Body of pancreas (tissue), 4 donors: ENCODE data around the gene CDCA4. TPM values are rescaled to one million over a fixed set of nuclear protein-coding genes. Genes with fewer than 3 reads are reported as not detected.

Source experiments
- ATAC-seq: fragments of 150-250 bp; one replicate; pipeline ENCODE4 v1.9.1; 2016
- DNase-seq, 4 donors: peaks; one replicate each; pipeline ENCODE4 v3.0.0-alpha.2; 2019
- H3K27ac ChIP-seq, 4 donors: fragments of 200-600 bp; sonication (generic); 1 replicate in 3 of 4; 2 replicates in 1 of 4; pipeline versions ENCODE4 v1.5.1 to v1.6.1; 2016 to 2019; ENCODE audit warnings: mild to moderate bottlenecking in 1 of 4, mixed read lengths in 1 of 4, moderate library complexity in 1 of 4
- H3K27me3 ChIP-seq, 2 donors: fragments of 200-600 bp; sonication (generic); one replicate each; pipeline ENCODE4 v1.6.0; 2016; ENCODE audit warnings: mild to moderate bottlenecking in 1 of 2
- H3K36me3 ChIP-seq, 2 donors: fragments of 200-600 bp; sonication (generic); replicated peaks in 1 of 2; 2 replicates each; pipeline ENCODE4 v1.5.1; 2016; ENCODE audit warnings: low read depth in 2 of 2; ENCODE audit not compliant: insufficient read depth in 1 of 2
- H3K4me1 ChIP-seq: fragments of 200-600 bp; sonication (generic); one replicate; pipeline ENCODE4 v1.6.0; 2016
- H3K4me3 ChIP-seq, 2 donors: fragments of 200-600 bp; sonication (generic); 1 replicate in 1 of 2; 2 replicates in 1 of 2; pipeline ENCODE4 v1.5.1; 2016 to 2019
- H3K9me3 ChIP-seq, 3 donors: fragments of 200-600 bp; sonication (generic); 1 replicate in 2 of 3; 2 replicates in 1 of 3; pipeline ENCODE4 v1.5.1; 2016
- POLR2A ChIP-seq, 3 donors: fragments of 450-650 bp; IDR thresholded peaks; one replicate each; pipeline ENCODE4 v1.6.1; 2016; ENCODE audit warnings: antibody characterized with exemption in 3 of 3, mild to moderate bottlenecking in 2 of 3
- WGBS, 2 donors: methylation state at CpG; one replicate each; pipeline ENCODE4 v1.1.5; 2017; 5-methylcytosine and 5-hydroxymethylcytosine counted together
- intact Hi-C: fragments of 100-400 bp; cut with DNase I; formaldehyde crosslinking; loops from one replicate; pipeline ENCODE4 v1.15.1; 2023
- total RNA-seq, 2 donors: library from RNA; depleted of rRNA; stranded (reverse); fragments of >200 nt; gene quantifications; one replicate each; pipeline ENCODE4 v1.1.0, GENCODE V29; 2016
- TF ChIP-seq, protein P1 (sequence below), 7 experiments: fragments of 450-650 bp in 4 of 7; fragments of 200-600 bp in 3 of 7; sonication (generic) in 3 of 7; IDR thresholded peaks; one replicate each; pipeline ENCODE4 v1.5.1; 2016 to 2019; ENCODE audit warnings: antibody characterized with exemption in 7 of 7

Gene CDCA4
- total RNA-seq, 2 donors from 2014 or later, result 2.6 to 4.7 TPM

GRCh38 chr14:104998801-104999200 lies 22.1 kb downstream of the CDCA4 start:
- H3K27ac ChIP-seq, result no peak overlapping the region
- TF ChIP-seq POLR2A (IDR thresholded peaks at IDR 0.05), result no peak
- TF ChIP-seq, protein P1, sequence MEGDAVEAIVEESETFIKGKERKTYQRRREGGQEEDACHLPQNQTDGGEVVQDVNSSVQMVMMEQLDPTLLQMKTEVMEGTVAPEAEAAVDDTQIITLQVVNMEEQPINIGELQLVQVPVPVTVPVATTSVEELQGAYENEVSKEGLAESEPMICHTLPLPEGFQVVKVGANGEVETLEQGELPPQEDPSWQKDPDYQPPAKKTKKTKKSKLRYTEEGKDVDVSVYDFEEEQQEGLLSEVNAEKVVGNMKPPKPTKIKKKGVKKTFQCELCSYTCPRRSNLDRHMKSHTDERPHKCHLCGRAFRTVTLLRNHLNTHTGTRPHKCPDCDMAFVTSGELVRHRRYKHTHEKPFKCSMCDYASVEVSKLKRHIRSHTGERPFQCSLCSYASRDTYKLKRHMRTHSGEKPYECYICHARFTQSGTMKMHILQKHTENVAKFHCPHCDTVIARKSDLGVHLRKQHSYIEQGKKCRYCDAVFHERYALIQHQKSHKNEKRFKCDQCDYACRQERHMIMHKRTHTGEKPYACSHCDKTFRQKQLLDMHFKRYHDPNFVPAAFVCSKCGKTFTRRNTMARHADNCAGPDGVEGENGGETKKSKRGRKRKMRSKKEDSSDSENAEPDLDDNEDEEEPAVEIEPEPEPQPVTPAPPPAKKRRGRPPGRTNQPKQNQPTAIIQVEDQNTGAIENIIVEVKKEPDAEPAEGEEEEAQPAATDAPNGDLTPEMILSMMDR (IDR thresholded peaks at IDR 0.05), result no peak

DNA sequence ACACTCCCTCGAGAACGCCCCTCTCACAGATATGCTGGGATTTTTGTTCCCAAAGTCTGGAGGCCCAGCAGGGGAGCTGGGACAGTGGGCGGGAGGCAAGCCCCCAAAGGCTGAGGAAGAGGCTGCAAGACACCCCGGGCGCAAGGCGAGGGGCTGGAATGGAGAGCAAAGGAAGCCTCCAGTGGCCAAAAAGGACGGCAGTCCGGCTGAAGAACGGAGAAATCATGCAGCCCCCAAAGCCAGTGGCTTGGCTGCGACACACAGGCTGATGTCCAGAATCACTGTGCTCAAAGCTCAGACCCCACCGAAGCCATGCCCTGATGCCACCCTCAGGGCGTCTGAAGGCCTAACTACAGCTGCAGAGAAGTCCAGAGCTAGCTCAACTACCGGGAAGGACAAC lies 24.4 kb downstream of the CDCA4 start:
- TF ChIP-seq, protein P1 (IDR thresholded peaks at IDR 0.05), result no peak
- TF ChIP-seq POLR2A (IDR thresholded peaks at IDR 0.05), result no peak
- no peak overlapping the region for H3K27ac ChIP-seq
- WGBS, 2 donors, result 93 to 95% methylated on average over 9 to 13 of the region's 13 CpGs
- peaks cover 0 to 5% of the 10 kb centered on the region in 2 donors for H3K36me3 ChIP-seq
- intact Hi-C loops, result no loop called here
- ATAC-seq, result no peak
- H3K4me3 ChIP-seq, result no peak overlapping the region
- DNase-seq, result no peak
- H3K4me1 ChIP-seq, result no peaks in the 10 kb centered on the region
- no peaks in the 10 kb centered on the region for H3K27me3 ChIP-seq
- no peaks in the 10 kb centered on the region for H3K9me3 ChIP-seq

More at GRCh38 chr14:104998801-104999200, 22.1 kb downstream of the CDCA4 start:
- ATAC-seq (no peak), DNase-seq (no peak)
- intact Hi-C loops, result no loop called here
- no peak overlapping the region for H3K4me3 ChIP-seq
- peaks cover 0 to 5% of the 10 kb centered on the region in 2 donors for H3K36me3 ChIP-seq
- WGBS, 2 donors, result 92 to 100% methylated on average over 2 to 5 of the region's 5 CpGs
- no peaks in the 10 kb centered on the region for H3K9me3 ChIP-seq
- H3K27me3 ChIP-seq, result no peaks in the 10 kb centered on the region
- H3K4me1 ChIP-seq, result no peaks in the 10 kb centered on the region

DNA sequence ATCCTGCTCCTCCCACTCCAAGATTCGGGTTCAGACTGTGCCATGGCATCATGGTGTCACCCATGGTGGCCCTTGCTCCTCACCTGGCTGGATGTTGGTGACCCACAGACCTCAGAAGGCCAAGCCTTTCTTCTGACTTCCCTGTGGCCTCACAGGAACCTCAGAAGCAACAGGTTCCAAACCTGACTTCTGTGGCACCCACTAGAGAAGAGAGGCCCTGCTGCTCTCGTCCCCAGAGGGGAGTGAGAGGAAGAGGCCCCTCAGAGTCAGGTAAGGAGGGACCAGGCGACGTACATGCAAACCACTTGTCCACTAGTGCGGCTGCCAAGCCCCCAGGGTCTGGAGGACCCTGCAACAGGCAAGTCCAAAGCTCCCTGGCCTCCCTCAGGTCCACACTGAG lies 24.9 kb downstream of the CDCA4 start:
- no peaks in the 10 kb centered on the region for H3K27me3 ChIP-seq
- no peak overlapping the region for H3K4me3 ChIP-seq
- H3K9me3 ChIP-seq, result no peaks in the 10 kb centered on the region
- no peak for TF ChIP-seq POLR2A (IDR thresholded peaks at IDR 0.05)
- TF ChIP-seq, protein P1 (IDR thresholded peaks at IDR 0.05), result no peak
- DNase-seq, result no peak
- intact Hi-C loops, result no loop called here
- no peak for ATAC-seq
- no peak overlapping the region for H3K27ac ChIP-seq
- peaks cover 0 to 5% of the 10 kb centered on the region in 2 donors for H3K36me3 ChIP-seq
- 87 to 92% methylated on average over 5 of the region's 5 CpGs for WGBS, 2 donors
- H3K4me1 ChIP-seq, result no peaks in the 10 kb centered on the region

- no peak for DNase-seq
- no peaks in the 10 kb centered on the region for H3K27me3 ChIP-seq
- H3K36me3 ChIP-seq, result peaks cover 0 to 5% of the 10 kb centered on the region in 2 donors
- no peaks in the 10 kb centered on the region for H3K4me1 ChIP-seq
- intact Hi-C loops, result no loop called here
- ATAC-seq, result no peak
- H3K27ac ChIP-seq, result no peak overlapping the region
- 77% methylated on average over 6 of the region's 6 CpGs; no CpG with 5 or more reads in 1 of the 2 donors for WGBS, 2 donors
- no peak overlapping the region for H3K4me3 ChIP-seq
- no peaks in the 10 kb centered on the region for H3K9me3 ChIP-seq
- TF ChIP-seq, protein P1 (IDR thresholded peaks at IDR 0.05), result no peak
- no peak for TF ChIP-seq POLR2A (IDR thresholded peaks at IDR 0.05)
Observed at GRCh38 chr14:104994978-104995377, 25.9 kb downstream of the CDCA4 start.

GRCh38 chr14:104993808-104994591 lies 26.9 kb downstream of the CDCA4 start:
- 78 to 98% methylated on average over 12 to 21 of the region's 22 CpGs for WGBS, 2 donors

More at GRCh38 chr14:104993808-104994591, 26.9 kb downstream of the CDCA4 start:
- DNase-seq (no peak), ATAC-seq (no peak)
- Histone ChIP-seq H3K4me3 (no peak overlapping the region), H3K27me3 (no peaks in the 10 kb centered on the region), H3K36me3 (peaks cover 0 to 5% of the 10 kb centered on the region in 2 donors), H3K9me3 (no peaks in the 10 kb centered on the region), H3K4me1 (no peaks in the 10 kb centered on the region), H3K27ac (no peak overlapping the region)
- intact Hi-C loops, result no loop called here
- TF ChIP-seq POLR2A (IDR thresholded peaks at IDR 0.05), result no peak
- TF ChIP-seq, protein P1 (IDR thresholded peaks at IDR 0.05), result no peak
